ENCODE data around the gene CSK.

GRCh38 chr15:74843445-74843828 lies 61.6 kb downstream of the CSK start:
- TF ChIP-seq CTCF (conservative IDR thresholded peaks at IDR 0.05; ENCODE audit: low read length) (peak; percentile 39; the same call in 1 of the 2 replicates), EZH2phosphoT487 (IDR thresholded peaks at IDR 0.05; ENCODE audit: borderline replicate concordance) (no peak)
